GM19395 (cell line): ENCODE results near the gene CLEC11A.

Experiments used
- ATAC-seq: cut with Tn5 transposase; IDR thresholded peaks from one replicate; pipeline ENCODE4 v1.9.1; 2021; ENCODE audit warnings: mild to moderate bottlenecking, moderate library complexity; ENCODE audit not compliant: unreplicated experiment

Gene CLEC11A, protein sequence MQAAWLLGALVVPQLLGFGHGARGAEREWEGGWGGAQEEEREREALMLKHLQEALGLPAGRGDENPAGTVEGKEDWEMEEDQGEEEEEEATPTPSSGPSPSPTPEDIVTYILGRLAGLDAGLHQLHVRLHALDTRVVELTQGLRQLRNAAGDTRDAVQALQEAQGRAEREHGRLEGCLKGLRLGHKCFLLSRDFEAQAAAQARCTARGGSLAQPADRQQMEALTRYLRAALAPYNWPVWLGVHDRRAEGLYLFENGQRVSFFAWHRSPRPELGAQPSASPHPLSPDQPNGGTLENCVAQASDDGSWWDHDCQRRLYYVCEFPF

GRCh38 chr19:50723069-50723468, at the start of gene CLEC11A:
TSS of gene CLEC11A (plus strand) at chr19:50723364. CDS start at chr19:50723526, 162 bp downstream.
- ATAC-seq = no peak

DNA sequence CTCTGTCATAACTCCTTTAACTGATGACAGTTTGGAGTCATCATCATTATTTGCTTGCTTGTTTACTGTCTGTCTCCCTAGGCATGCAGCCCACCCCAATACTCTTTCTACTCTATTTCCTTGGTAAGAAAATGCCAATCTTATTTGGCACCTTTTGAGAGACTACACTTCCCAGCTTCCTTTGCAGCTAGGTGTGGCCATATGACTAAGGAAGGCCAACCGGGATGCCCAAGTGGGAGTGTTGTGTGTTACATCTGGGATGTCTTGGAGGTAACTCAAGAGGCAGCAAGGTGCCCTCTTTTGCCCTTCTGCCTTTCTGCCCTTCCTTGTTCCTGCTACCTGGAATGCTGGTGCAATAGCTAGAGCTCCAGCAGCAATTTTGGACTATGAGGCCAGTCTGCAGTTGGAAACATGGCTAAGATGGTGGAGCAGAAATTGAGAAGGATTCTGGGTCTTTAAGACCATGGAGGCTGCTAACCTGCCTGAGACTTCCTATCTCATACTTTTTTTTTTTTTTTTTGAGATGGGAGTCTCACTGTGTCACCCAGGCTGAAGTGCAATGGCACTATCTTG, 46.5 kb upstream of the CLEC11A start:
- no peak for ATAC-seq

DNA sequence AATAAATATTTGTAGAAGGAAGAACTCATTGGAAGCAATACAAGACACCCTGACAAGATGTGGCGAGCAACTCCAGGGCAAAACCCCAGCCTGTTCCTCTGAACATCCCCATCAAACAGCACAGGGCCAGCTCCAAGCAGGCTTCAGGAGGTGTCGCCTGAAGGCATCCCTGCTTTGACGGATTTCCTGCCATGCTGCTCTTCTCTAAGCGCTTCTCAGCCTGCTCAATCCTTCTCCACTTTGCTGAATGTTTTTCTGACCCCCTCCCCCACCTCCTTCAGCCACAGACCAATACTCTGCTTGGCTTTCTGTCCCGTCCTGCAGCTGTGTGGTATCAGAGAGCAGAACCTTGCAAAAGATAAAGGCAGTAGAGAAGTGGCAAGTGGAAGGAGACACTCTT, 45.5 kb upstream of the CLEC11A start:
- no peak for ATAC-seq

- ATAC-seq = no peak
These were observed 44.8 kb upstream of the CLEC11A start for GRCh38 chr19:50678323-50678722.

- ATAC-seq = no peak
These were observed 43.7 kb upstream of the CLEC11A start for GRCh38 chr19:50679177-50680125.

DNA sequence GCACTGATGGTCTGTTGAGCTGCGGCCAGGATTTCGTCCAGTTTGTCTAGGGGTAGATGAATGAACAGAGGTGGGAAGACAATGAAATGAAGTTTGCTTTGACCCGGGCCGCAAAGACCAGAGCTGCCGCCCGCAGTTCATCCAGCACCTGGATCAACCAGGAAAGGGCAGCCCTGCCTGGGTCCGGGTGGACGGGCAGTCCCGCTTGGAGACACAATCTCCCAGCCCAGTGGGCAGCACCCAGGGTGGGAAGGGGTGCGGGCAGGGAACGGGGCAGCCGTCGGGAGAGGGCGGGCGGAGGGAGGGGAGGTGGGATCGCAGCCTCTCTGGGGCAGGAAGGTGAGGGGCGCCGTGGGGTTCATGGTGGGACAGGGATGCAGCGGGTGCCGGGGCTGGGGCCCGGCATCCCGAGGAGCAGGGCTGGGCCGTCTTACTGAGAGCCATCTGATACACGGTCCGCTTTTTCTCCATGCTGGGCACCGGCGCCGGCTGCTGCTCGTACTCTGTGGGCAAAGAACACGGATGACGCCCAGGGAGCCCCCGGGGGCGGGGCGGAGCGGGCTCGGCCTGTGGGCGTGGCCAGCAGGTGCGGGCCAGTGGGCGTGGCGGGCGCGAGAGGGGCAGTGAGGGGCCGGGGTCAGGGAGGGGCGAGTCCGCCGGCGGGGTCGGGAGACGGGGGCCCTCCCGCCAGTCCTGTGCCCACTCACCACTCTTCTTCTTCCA, 36.7 kb upstream of the CLEC11A start:
- no peak for ATAC-seq

DNA sequence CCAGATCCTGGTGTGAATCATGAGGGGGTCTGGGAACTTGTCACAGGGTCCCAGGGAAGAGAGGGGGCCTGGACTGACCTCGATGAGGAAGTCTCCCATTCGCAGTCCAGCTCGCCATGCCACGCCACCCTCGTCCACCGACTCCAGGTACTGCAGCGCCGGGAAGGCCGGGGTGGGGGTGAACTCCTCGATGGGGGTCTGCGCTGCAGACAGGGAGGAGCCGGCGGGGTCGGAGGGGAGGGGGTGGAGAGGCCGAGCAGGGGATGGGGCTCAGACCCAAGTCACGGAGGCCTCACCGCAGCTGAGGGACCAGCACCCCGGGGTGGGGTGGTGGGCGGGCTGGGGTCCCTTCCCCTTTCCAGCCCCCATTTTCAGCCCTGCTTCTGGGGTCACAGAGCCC, 34.4 kb upstream of the CLEC11A start:
- ATAC-seq = no peak

DNA sequence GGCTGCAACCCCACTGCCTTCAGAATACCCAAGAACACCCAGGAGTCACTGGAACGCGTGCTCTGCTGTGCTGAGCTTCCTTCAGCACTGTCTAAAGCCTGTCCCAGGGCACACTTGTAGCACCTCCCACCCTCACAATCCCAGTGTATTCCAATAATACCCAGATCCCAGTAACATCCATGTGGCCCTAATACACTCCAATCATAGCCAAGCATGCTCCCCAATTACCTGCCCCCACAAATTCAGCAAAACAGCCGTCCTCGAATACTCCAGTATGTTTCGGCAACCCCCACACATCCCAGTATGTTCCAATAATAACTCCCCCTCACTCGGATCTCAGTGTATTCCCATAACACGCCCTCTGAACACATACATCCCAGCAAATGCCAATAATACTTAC, 32.7 kb upstream of the CLEC11A start:
- no peak for ATAC-seq

GRCh38 chr19:50693064-50693975, 29.8 kb upstream of the CLEC11A start:
- ATAC-seq = no peak

- no peak for ATAC-seq
These were observed 28.4 kb upstream of the CLEC11A start for GRCh38 chr19:50694815-50695145.

DNA sequence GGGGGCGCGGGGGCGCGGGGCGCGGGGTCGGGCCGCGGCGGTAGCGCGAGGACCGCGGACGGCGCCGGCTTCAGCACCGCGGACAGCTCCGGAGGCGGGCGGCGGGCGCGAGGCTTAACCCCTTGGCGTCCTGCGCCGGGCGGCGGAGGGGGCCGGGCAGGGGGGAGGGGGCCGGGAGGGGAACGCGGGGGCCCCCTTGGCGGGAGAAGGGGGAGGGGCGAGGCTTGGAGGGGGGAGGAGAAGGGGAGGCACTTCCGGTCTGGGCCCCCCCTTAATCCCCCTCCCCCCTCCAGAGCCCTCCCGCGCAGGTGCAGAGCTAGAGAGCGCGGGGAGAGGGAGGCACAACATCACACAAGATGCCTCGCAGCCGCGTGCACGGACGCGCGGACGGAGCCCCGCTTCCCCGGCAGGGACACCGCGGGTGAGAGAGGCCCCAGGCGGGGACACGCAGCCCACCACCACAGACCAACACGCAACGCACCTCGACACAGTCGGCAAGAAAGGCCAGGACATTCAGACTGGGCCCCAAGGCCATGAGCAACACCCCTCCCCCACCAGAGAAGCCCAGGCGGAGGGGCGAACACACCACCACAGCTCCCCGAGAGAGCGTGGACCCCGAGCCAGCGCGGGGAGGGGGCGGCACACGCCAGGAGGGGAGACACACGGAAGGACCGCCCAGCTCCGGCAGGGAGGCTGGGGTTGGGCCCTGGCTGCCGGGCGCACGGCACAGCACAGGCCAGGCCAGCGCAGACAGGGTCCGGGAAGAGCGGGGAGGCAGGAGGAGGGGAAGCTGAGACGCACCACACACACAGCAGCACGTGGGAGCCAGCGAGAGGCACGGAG, 27.7 kb upstream of the CLEC11A start:
- ATAC-seq = no peak

GRCh38 chr19:50696094-50696483, 27.1 kb upstream of the CLEC11A start:
- no peak for ATAC-seq

DNA sequence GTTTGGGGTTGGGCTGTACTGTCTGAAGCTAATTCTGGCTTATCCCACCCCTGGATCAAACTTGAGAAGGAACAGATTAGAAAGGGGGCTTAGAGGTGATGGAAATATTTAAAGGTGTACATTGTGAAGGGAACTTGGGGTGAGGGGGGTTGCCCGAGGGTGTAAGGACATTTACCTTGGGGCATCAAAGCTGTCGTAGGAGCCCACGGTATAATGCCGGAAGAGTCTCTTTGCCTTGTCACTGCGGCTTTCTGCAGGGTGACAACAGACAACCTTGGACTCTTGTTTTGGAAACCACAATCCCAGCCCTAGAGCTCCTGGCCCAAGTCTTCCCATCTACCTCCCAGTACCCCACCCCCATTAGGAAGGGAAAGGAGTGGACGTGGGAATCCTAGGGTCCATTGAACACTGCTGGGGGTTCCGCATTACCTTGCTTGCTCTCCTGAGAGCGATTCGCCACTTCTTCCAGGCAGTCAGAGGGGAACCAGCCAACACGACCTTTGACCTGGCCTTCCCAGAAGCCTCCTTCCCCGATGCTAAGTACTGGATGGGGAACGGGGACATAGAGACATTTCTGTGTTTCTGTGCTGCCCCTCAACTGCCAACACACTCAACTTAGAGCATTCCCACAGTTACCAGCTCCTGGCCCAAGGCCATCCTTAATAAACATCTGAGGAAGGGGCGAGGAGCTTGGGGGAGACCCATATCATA, 25.6 kb upstream of the CLEC11A start:
- ATAC-seq = no peak

GRCh38 chr19:50701367-50701985, 21.7 kb upstream of the CLEC11A start:
- ATAC-seq = no peak

DNA sequence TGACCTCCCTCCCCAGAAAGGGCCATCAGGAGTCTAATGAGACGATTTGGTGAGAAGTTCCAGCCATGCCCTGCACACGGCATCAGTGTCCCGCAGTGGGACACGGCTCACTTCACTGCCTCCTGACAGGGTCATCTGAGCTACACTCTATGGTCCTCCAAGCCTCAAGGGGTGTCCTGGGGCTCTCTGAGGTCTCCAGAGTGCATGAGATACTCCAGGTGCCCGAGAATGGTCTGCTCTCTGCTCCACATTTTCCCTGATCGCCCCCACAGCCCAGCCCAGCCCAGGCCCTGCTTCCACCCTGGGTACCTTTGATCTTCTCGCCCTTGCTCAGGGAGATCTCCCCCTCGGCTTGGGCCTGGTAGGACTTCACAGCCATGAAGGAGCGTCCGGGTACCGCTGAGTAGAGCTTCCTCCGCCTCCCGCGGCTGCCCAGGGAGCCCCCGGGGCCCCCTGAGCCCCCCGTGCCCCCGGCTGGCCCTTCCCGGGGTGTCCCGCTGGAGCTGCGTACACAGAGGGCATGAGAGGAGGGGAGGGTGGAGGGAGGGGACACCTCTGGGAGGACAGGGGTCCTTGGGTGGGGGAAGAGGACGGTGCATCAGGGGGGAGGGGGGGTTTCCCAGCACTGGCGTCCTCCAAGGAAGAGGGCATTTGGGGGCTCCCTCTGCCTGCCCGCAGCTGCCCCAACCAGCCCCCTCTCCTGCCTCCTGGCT, 20.9 kb upstream of the CLEC11A start:
- no peak for ATAC-seq

GRCh38 chr19:50702871-50703829, 20.0 kb upstream of the CLEC11A start:
- no peak for ATAC-seq
